Gastroesophageal sphincter (tissue), 3 donors: ENCODE results near the gene MPO.

Source experiments
- EP300 ChIP-seq: sonication (generic); formaldehyde crosslinking; IDR thresholded peaks from one replicate; pipeline ENCODE4 v1.6.1; 2017; ENCODE audit warnings: antibody characterized with exemption, mild to moderate bottlenecking
- POLR2A ChIP-seq, 2 donors: fragments of 450-650 bp; IDR thresholded peaks; one replicate each; pipeline ENCODE4 v1.6.1; 2017; ENCODE audit warnings: antibody characterized with exemption in 2 of 2, mild to moderate bottlenecking in 2 of 2, moderate library complexity in 1 of 2
- POLR2AphosphoS5 ChIP-seq: sonication (generic); formaldehyde crosslinking; IDR thresholded peaks from one replicate; pipeline ENCODE4 v1.6.1; 2017; ENCODE audit warnings: antibody characterized with exemption
- TF ChIP-seq, protein P1 (sequence below), 4 experiments: fragments of 200-600 bp in 2 of 4; fragments of 450-650 bp in 2 of 4; sonication (generic) in 1 of 4; IDR thresholded peaks; one replicate each; pipeline ENCODE4 v1.5.1; 2017 to 2019; ENCODE audit warnings: antibody characterized with exemption in 4 of 4, mild to moderate bottlenecking in 2 of 4, moderate library complexity in 2 of 4

- TF ChIP-seq, protein P1, sequence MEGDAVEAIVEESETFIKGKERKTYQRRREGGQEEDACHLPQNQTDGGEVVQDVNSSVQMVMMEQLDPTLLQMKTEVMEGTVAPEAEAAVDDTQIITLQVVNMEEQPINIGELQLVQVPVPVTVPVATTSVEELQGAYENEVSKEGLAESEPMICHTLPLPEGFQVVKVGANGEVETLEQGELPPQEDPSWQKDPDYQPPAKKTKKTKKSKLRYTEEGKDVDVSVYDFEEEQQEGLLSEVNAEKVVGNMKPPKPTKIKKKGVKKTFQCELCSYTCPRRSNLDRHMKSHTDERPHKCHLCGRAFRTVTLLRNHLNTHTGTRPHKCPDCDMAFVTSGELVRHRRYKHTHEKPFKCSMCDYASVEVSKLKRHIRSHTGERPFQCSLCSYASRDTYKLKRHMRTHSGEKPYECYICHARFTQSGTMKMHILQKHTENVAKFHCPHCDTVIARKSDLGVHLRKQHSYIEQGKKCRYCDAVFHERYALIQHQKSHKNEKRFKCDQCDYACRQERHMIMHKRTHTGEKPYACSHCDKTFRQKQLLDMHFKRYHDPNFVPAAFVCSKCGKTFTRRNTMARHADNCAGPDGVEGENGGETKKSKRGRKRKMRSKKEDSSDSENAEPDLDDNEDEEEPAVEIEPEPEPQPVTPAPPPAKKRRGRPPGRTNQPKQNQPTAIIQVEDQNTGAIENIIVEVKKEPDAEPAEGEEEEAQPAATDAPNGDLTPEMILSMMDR (IDR thresholded peaks at IDR 0.05) = no peak
- no peak for TF ChIP-seq EP300
- TF ChIP-seq POLR2A (IDR thresholded peaks at IDR 0.05) = no peak
- TF ChIP-seq POLR2AphosphoS5 = no peak
These were observed 24.9 kb upstream of the MPO start for GRCh38 chr17:58305626-58306025.
